ENCODE results near the gene EVPLL. TPM values are rescaled to one million over a fixed set of nuclear protein-coding genes. Genes with fewer than 3 reads are reported as not detected.

EVPLL gene
- total RNA-seq, 4 donors from 2014 or later, result 0.36 to 0.37 TPM; not detected in 2

GRCh38 chr17:18353541-18353940 lies 24.0 kb upstream of the EVPLL start:
- no peak for TF ChIP-seq CTCF (IDR thresholded peaks at IDR 0.05)
- DNase-seq (ENCODE audit: low spot score) (no peak), ATAC-seq (ENCODE audit: low FRiP score) (no peak)

- DNase-seq (ENCODE audit: low spot score) (no peak), ATAC-seq (ENCODE audit: low FRiP score) (peak; percentile 89)
- no peak for TF ChIP-seq CTCF (IDR thresholded peaks at IDR 0.05)
Observed at GRCh38 chr17:18356624-18357023, 21.0 kb upstream of the EVPLL start.

- no peak for TF ChIP-seq CTCF (IDR thresholded peaks at IDR 0.05)
Observed at GRCh38 chr17:18360518-18360917, 17.1 kb upstream of the EVPLL start.

GRCh38 chr17:18361837-18362697 lies 15.5 kb upstream of the EVPLL start:
- DNase-seq (ENCODE audit: low spot score) (no peak), ATAC-seq (ENCODE audit: low FRiP score) (no peak)
- no peak for TF ChIP-seq CTCF (IDR thresholded peaks at IDR 0.05)

More at GRCh38 chr17:18360518-18360917, 17.1 kb upstream of the EVPLL start:
- ATAC-seq (ENCODE audit: low FRiP score) (no peak), DNase-seq (ENCODE audit: low spot score) (no peak)

GRCh38 chr17:18362698-18363100 lies 14.9 kb upstream of the EVPLL start:
- peak; percentile 36 for DNase-seq (ENCODE audit: low spot score)
- TF ChIP-seq CTCF (IDR thresholded peaks at IDR 0.05), result no peak
- ATAC-seq (ENCODE audit: low FRiP score), result peak; percentile 24

- ATAC-seq (ENCODE audit: low FRiP score) (peak; percentile 99), DNase-seq (ENCODE audit: low spot score) (peak; percentile 78)
- no peak for TF ChIP-seq CTCF (IDR thresholded peaks at IDR 0.05)
Observed at GRCh38 chr17:18363101-18364049, 14.2 kb upstream of the EVPLL start, which contains the start of gene SHMT1. Gene SHMT1, minus strand, starts transcription at chr17:18363550. Its CDS starts 7,569 bp downstream, at chr17:18355981.
